Measurements from ENCODE around the gene DNAJC24. TPM values are rescaled to one million over a fixed set of nuclear protein-coding genes. Genes with fewer than 3 reads are reported as not detected.

The DNAJC24 gene
- total and polyA plus RNA-seq, 2 donors from 2014 or later, result 5.7 to 15.2 TPM

- Histone ChIP-seq H3K36me3 (ENCODE audit: control insufficient read depth in 2 of 3, insufficient read depth in 3 of 3, low read length in 3 of 3) (no peaks in the 10 kb centered on the region), H3K9ac (ENCODE audit: low read length in 3 of 3) (no peak overlapping the region), H3K4me3 (ENCODE audit: low read length in 3 of 3) (no peak overlapping the region), H3K27me3 (ENCODE audit: control insufficient read depth, insufficient read depth, low read length) (no peaks in the 10 kb centered on the region), H3K27ac (ENCODE audit: low read depth in 2 of 2, low read length in 2 of 2) (no peak overlapping the region), H3K4me1 (ENCODE audit: control insufficient read depth in 2 of 3, insufficient read depth in 2 of 3, low read depth in 1 of 3, low read length in 3 of 3) (no peaks in the 10 kb centered on the region), H3K9me3 (ENCODE audit: control insufficient read depth in 2 of 3, insufficient read depth in 1 of 3, low read length in 3 of 3) (no peaks in the 10 kb centered on the region)
- intact Hi-C loops (cut with DNase I), result no loop called here
- DNase-seq, result no peak
- FAIRE-seq, result no peak
- TF ChIP-seq, protein P1, sequence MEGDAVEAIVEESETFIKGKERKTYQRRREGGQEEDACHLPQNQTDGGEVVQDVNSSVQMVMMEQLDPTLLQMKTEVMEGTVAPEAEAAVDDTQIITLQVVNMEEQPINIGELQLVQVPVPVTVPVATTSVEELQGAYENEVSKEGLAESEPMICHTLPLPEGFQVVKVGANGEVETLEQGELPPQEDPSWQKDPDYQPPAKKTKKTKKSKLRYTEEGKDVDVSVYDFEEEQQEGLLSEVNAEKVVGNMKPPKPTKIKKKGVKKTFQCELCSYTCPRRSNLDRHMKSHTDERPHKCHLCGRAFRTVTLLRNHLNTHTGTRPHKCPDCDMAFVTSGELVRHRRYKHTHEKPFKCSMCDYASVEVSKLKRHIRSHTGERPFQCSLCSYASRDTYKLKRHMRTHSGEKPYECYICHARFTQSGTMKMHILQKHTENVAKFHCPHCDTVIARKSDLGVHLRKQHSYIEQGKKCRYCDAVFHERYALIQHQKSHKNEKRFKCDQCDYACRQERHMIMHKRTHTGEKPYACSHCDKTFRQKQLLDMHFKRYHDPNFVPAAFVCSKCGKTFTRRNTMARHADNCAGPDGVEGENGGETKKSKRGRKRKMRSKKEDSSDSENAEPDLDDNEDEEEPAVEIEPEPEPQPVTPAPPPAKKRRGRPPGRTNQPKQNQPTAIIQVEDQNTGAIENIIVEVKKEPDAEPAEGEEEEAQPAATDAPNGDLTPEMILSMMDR (IDR thresholded peaks at IDR 0.05; ENCODE audit: borderline replicate concordance, extremely low read depth, insufficient read depth), result no peak
Measured at GRCh38 chr11:31337806-31338205, 31.9 kb upstream of the DNAJC24 start.

DNA sequence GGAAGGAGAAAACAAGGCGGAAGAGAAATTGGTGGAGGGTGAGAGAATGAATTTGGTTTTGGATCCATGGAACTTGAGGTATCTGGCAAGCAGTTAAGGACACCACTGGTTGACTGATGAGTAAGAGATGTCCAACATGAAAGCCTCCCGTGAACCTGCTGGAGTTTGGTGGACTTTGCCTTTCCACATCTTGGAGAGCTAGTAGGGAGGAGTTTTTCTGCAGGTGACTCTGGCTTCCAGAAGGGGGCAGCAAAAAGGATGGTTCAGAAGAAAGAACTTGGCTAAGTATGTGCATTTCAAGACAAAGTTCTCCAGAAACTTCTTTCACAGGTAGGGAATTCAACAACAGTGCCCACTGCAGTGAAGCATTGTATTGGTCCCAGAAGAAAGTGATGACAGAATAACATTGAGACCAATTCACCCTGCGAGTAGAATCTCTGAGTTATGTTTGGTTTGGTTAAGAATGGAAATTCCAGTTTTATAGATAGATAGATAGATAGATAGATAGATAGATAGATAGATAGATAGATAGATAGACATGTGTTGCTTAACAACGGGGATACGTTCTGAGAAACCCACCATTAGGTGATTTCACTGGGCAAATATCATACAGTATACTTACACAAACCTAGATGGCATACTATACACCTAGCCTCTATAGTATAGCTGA is 28.6 kb upstream of the DNAJC24 start:
- intact Hi-C loops (cut with DNase I), result no loop called here
- Histone ChIP-seq H3K9me3 (ENCODE audit: control insufficient read depth in 2 of 3, insufficient read depth in 1 of 3, low read length in 3 of 3) (no peaks in the 10 kb centered on the region), H3K9ac (ENCODE audit: low read length in 3 of 3) (no peak overlapping the region), H3K36me3 (ENCODE audit: control insufficient read depth in 2 of 3, insufficient read depth in 3 of 3, low read length in 3 of 3) (no peaks in the 10 kb centered on the region), H3K27me3 (ENCODE audit: control insufficient read depth, insufficient read depth, low read length) (no peaks in the 10 kb centered on the region), H3K4me1 (ENCODE audit: control insufficient read depth in 2 of 3, insufficient read depth in 2 of 3, low read depth in 1 of 3, low read length in 3 of 3) (no peaks in the 10 kb centered on the region), H3K27ac (ENCODE audit: low read depth in 2 of 2, low read length in 2 of 2) (no peak overlapping the region), H3K4me3 (ENCODE audit: low read length in 3 of 3) (no peak overlapping the region)
- DNase-seq (peak in 1 of 5 donors; percentile 21), FAIRE-seq (no peak)
- TF ChIP-seq, protein P1 (IDR thresholded peaks at IDR 0.05; ENCODE audit: borderline replicate concordance, extremely low read depth, insufficient read depth), result peak; percentile 35

DNA sequence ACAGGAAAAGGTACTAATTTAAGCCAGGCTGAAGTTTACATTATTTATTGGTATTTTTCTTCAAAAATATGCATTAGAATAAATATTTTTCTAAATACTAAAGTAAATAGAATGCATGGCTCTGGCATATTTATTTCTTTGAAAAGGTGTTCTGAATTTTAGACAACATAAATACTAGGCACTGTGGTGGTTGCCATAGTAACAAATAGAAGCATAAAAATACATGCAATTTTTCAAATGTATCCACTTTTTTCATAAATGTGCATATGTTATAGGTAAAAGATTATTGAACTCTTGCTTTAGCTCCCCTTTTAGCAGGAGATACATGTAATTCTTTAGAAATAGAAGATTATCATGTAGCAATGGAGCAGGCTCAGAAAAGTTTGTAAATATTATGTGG is 18.5 kb upstream of the DNAJC24 start:
- Histone ChIP-seq H3K9ac (ENCODE audit: low read length in 3 of 3) (no peak overlapping the region), H3K9me3 (ENCODE audit: control insufficient read depth in 2 of 3, insufficient read depth in 1 of 3, low read length in 3 of 3) (no peaks in the 10 kb centered on the region), H3K4me3 (ENCODE audit: low read length in 3 of 3) (no peak overlapping the region), H3K36me3 (ENCODE audit: control insufficient read depth in 2 of 3, insufficient read depth in 3 of 3, low read length in 3 of 3) (no peaks in the 10 kb centered on the region), H3K27me3 (ENCODE audit: control insufficient read depth, insufficient read depth, low read length) (no peaks in the 10 kb centered on the region), H3K27ac (ENCODE audit: low read depth in 2 of 2, low read length in 2 of 2) (no peak overlapping the region), H3K4me1 (ENCODE audit: control insufficient read depth in 2 of 3, insufficient read depth in 2 of 3, low read depth in 1 of 3, low read length in 3 of 3) (no peaks in the 10 kb centered on the region)
- no peak for DNase-seq
- intact Hi-C loops (cut with DNase I), result no loop called here
- TF ChIP-seq, protein P1 (IDR thresholded peaks at IDR 0.05; ENCODE audit: borderline replicate concordance, extremely low read depth, insufficient read depth), result no peak
- FAIRE-seq, result no peak

DNA sequence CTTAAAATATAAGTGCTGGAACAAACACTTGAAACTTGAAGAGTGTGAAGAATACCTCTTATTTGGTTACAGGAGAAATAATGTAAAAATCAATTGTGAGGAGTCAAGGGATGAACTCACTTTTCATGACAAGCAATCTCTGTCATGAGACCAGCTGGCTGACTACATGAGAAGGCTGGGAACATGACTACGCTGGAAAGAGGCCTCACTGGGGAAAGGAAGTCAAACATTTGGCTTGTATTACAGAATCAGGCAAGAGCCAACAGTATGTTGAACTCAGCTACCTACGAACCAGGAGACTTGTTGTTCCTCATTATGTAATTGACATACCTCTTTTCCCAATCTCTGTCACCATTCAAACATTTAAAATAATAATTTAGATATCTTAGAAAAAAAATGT is 14.5 kb upstream of the DNAJC24 start:
- TF ChIP-seq, protein P1 (IDR thresholded peaks at IDR 0.05; ENCODE audit: borderline replicate concordance, extremely low read depth, insufficient read depth), result no peak
- Histone ChIP-seq H3K27me3 (ENCODE audit: control insufficient read depth, insufficient read depth, low read length) (no peaks in the 10 kb centered on the region), H3K36me3 (ENCODE audit: control insufficient read depth in 2 of 3, insufficient read depth in 3 of 3, low read length in 3 of 3) (no peaks in the 10 kb centered on the region), H3K4me3 (ENCODE audit: low read length in 3 of 3) (no peak overlapping the region), H3K9ac (ENCODE audit: low read length in 3 of 3) (no peak overlapping the region), H3K27ac (ENCODE audit: low read depth in 2 of 2, low read length in 2 of 2) (no peak overlapping the region), H3K4me1 (ENCODE audit: control insufficient read depth in 2 of 3, insufficient read depth in 2 of 3, low read depth in 1 of 3, low read length in 3 of 3) (no peaks in the 10 kb centered on the region), H3K9me3 (ENCODE audit: control insufficient read depth in 2 of 3, insufficient read depth in 1 of 3, low read length in 3 of 3) (no peaks in the 10 kb centered on the region)
- FAIRE-seq (no peak), DNase-seq (no peak)
- intact Hi-C loops (cut with DNase I), result no loop called here

Data from kidney (tissue), 14 donors.